Spleen (tissue), 7 donors: ENCODE results near the gene TACSTD2.

Experiments used
- CTCF ChIP-seq, 11 experiments: fragments of 200-600 bp in 7 of 11; fragments of 450-650 bp in 4 of 11; sonication (generic) in 4 of 11; IDR thresholded peaks in 8 of 11; conservative IDR thresholded peaks in 3 of 11; 1 replicate in 7 of 11; 2 replicates in 4 of 11; pipeline versions ENCODE4 v1.4.0 to v1.8.0; 2016 to 2021; ENCODE audit warnings: antibody characterized with exemption in 11 of 11, inconsistent platforms in 4 of 11, mild to moderate bottlenecking in 1 of 11
- POLR2AphosphoS5 ChIP-seq, 3 donors: sonication (generic); formaldehyde crosslinking; IDR thresholded peaks; one replicate each; pipeline ENCODE4 v1.5.1; 2017; ENCODE audit warnings: antibody characterized with exemption in 3 of 3
- donor health status: DM: no; HTN: no; CAD: no; lungs with moderate emphysema.
- donor health status: DM: no; HTN: no; CAD: no.
- donor health status: DM: no; HTN: no; CAD: no.

GRCh38 chr1:58591806-58592205 is 14.8 kb upstream of the TACSTD2 start:
- TF ChIP-seq CTCF (IDR thresholded peaks at IDR 0.05 in 8 of 11, conservative IDR thresholded peaks at IDR 0.05 in 3 of 11) (no peak), POLR2AphosphoS5 (IDR thresholded peaks at IDR 0.05) (no peak)
